CD4-positive, alpha-beta T cell treated with Interferon gamma for 1 hour (primary cell): ENCODE data around the gene MTO1.
"Not testable (repeated sequence)": the region's sequence is repeated elsewhere in the genome, so short reads cannot be mapped to it uniquely, and the experiment has no call there.

ENCODE experiments used
- DNase-seq: peaks from one replicate; pipeline ENCODE4 v3.0.0-alpha.2; 2020

The MTO1 gene

GRCh38 chr6:73505142-73505541 is 43.6 kb downstream of the MTO1 start:
- no peak for DNase-seq

GRCh38 chr6:73505705-73506104 is 44.2 kb downstream of the MTO1 start:
- not testable (repeated sequence) for DNase-seq

GRCh38 chr6:73506246-73506645 is 44.7 kb downstream of the MTO1 start:
- no peak for DNase-seq

GRCh38 chr6:73508776-73509175 is 47.2 kb downstream of the MTO1 start:
- DNase-seq = no peak

GRCh38 chr6:73509851-73510250 is 48.3 kb downstream of the MTO1 start:
- no peak for DNase-seq

GRCh38 chr6:73511796-73512195 is 50.3 kb downstream of the MTO1 start:
- DNase-seq = no peak

- DNase-seq = no peak
Observed at GRCh38 chr6:73513496-73513854, 51.9 kb downstream of the MTO1 start.

- no peak for DNase-seq
Observed at GRCh38 chr6:73514746-73515110, 53.2 kb downstream of the MTO1 start.

- DNase-seq = no peak
Observed at GRCh38 chr6:73515204-73515655, 53.7 kb downstream of the MTO1 start.

- DNase-seq = no peak
Observed at GRCh38 chr6:73516514-73517489, 55.3 kb downstream of the MTO1 start.

- not testable (repeated sequence) for DNase-seq
Observed at GRCh38 chr6:73518100-73518981, 56.8 kb downstream of the MTO1 start.

- DNase-seq = not testable (repeated sequence)
Observed at GRCh38 chr6:73518982-73519881, 57.7 kb downstream of the MTO1 start.

GRCh38 chr6:73519926-73520687 is 58.6 kb downstream of the MTO1 start:
- peak; percentile 87 for DNase-seq

GRCh38 chr6:73520688-73521350 is 59.3 kb downstream of the MTO1 start, which contains the start of gene EEF1A1:
TSS of gene EEF1A1 (minus strand) at chr6:73521032. CDS start at chr6:73520026, 1,006 bp downstream.
- DNase-seq = peak; percentile 100

GRCh38 chr6:73521351-73521985 is 59.9 kb downstream of the MTO1 start:
- DNase-seq = no peak

GRCh38 chr6:73523434-73524123 is 62.0 kb downstream of the MTO1 start:
- DNase-seq = peak; percentile 77

- no peak for DNase-seq
Observed at GRCh38 chr6:73525546-73526330, 64.2 kb downstream of the MTO1 start.

GRCh38 chr6:73528897-73529296 is 67.4 kb downstream of the MTO1 start:
- no peak for DNase-seq

GRCh38 chr6:73532293-73532692 is 70.8 kb downstream of the MTO1 start:
- DNase-seq = no peak
